ENCODE results near the gene ELOVL5. TPM values are rescaled to one million over a fixed set of nuclear protein-coding genes. Genes with fewer than 3 reads are reported as not detected.
"Not testable (repeated sequence)": the region's sequence is repeated elsewhere in the genome, so short reads cannot be mapped to it uniquely, and the experiment has no call there.

The ELOVL5 gene
- total and polyA plus RNA-seq, 12 donors, result 31.4 to 1,320 (median 161) TPM

DNA sequence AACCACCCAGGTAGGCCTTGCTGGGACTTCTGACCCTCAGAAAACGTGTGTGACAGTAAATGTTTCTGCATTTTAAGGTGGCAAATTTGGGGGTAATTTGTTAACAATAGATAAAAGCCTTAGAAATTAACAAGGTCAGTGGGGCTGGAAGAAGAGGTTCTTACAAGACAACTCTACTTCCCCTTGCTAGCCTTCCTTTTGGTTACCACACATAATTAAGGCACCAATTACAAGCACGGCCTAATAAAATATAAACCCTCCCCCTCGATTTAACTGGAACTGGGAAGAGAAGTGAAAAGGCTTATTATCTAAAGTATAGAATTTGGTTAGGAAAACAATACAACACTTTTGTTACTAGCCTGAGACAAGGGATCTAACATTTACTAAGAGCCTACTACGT lies 38.8 kb downstream of the ELOVL5 start:
- Histone ChIP-seq H3K9me3 (replicated peaks in 1 of 3) (no peaks in the 10 kb centered on the region), H3K27me3 (no peaks in the 10 kb centered on the region), H3K4me1 (replicated peaks in 1 of 2) (peaks cover 40 to 41% of the 10 kb centered on the region in 2 donors), H3K36me3 (replicated peaks in 1 of 2) (no peaks in the 10 kb centered on the region), H3K4me3 (no peak overlapping the region), H3K27ac (peak overlapping the region in 2 of 5 donors; percentile 11 to 49)
- TF ChIP-seq POLR2A (IDR thresholded peaks at IDR 0.05), result no peak
- TF ChIP-seq, protein P1, sequence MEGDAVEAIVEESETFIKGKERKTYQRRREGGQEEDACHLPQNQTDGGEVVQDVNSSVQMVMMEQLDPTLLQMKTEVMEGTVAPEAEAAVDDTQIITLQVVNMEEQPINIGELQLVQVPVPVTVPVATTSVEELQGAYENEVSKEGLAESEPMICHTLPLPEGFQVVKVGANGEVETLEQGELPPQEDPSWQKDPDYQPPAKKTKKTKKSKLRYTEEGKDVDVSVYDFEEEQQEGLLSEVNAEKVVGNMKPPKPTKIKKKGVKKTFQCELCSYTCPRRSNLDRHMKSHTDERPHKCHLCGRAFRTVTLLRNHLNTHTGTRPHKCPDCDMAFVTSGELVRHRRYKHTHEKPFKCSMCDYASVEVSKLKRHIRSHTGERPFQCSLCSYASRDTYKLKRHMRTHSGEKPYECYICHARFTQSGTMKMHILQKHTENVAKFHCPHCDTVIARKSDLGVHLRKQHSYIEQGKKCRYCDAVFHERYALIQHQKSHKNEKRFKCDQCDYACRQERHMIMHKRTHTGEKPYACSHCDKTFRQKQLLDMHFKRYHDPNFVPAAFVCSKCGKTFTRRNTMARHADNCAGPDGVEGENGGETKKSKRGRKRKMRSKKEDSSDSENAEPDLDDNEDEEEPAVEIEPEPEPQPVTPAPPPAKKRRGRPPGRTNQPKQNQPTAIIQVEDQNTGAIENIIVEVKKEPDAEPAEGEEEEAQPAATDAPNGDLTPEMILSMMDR (IDR thresholded peaks at IDR 0.05), result no peak
- no peak for DNase-seq
- intact Hi-C loops (cut with DNase I), result no loop called here
- 73 to 89% (median 77%) methylated on average over 4 of the region's 4 CpGs for WGBS, 4 donors

DNA sequence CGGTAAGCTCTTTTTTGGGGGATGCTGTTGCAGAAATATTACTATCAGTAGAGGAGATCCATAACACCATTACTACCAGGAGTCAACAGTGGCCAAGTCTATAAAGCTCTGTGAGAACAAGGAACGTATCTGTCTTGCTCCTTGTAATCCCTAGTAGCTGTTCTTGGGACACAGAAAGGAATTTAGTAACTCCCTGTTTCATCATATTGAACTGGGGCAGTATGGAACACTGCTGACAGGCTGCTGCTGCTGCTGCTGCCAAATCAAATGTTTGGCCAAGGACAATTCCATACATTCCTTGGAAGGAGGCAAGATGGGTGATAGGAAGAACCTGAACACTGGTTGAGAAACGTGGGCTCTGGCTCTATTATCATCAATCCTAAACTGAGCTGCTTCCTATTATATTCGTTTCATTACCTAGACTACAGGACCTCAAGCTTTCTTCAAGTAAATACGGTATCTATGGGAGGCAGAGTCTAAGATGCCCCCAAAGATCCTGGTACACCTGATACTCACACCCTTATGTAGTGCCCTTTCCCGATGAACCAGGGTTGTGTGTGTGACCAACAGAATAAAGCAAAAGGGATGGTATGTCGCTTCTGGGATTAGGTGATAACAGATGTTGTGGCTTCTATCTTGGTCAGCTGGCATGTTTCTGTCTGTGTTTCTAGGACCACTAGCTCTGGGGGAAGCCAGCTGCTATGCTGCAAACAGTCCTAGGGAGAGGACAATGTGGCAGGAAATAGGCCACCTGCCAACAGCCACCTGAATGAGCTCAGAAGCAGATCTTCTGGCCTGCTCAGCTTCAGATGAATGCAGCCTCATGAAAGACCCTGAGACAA lies 39.5 kb downstream of the ELOVL5 start:
- 56 to 69% (median 66%) methylated on average over 7 of the region's 7 CpGs for WGBS, 4 donors
- DNase-seq, result peak in 1 of 7 donors; percentile 31
- TF ChIP-seq POLR2A (IDR thresholded peaks at IDR 0.05), result no peak
- TF ChIP-seq, protein P1 (IDR thresholded peaks at IDR 0.05), result no peak
- no peak overlapping the region for H3K4me3 ChIP-seq
- intact Hi-C loops (cut with DNase I), result no loop called here
- H3K4me1 ChIP-seq (replicated peaks in 1 of 2), result peaks cover 35 to 38% of the 10 kb centered on the region in 2 donors
- H3K27ac ChIP-seq, result peak overlapping the region in 2 of 5 donors; percentile 11 to 49
- H3K9me3 ChIP-seq (replicated peaks in 1 of 3), result no peaks in the 10 kb centered on the region
- H3K36me3 ChIP-seq (replicated peaks in 1 of 2), result no peaks in the 10 kb centered on the region
- no peaks in the 10 kb centered on the region for H3K27me3 ChIP-seq

DNA sequence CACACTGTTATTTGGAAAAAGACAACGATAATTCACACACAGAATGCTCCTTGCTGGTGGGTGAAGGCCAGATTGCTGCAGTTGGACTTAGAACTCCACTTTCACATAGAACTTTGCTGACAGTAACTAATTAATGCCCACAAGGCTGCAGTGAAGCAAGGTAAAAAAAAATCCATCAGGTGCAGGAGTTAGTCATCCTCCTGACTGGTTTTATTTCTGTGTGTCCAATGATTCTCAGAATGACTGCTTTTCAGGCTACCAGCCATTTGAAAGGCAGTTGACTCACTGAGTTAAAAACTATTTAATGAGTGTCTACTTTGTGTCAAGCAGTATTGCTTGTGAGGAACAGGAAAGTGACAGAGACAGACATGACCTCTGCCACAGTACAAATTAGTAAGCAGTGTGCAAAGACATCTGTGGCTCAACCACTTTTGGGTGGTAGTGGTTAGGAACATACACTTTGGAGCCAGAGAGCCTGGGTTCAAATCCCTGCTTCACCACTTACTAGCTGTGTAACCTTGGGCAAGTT lies 41.9 kb downstream of the ELOVL5 start:
- peak overlapping the region in 4 of 5 donors; percentile 17 to 73 (median 64) for H3K27ac ChIP-seq
- WGBS, 4 donors, result 35 to 52% (median 43%) methylated on average over 1 of the region's 1 CpG
- H3K4me1 ChIP-seq (replicated peaks in 1 of 2), result peaks cover 50 to 53% of the 10 kb centered on the region in 2 donors
- H3K9me3 ChIP-seq (replicated peaks in 1 of 3), result no peaks in the 10 kb centered on the region
- H3K27me3 ChIP-seq, result no peaks in the 10 kb centered on the region
- intact Hi-C loops (cut with DNase I), result no loop called here
- peak in 2 of 7 donors; percentile 31 to 36 for DNase-seq
- TF ChIP-seq POLR2A (IDR thresholded peaks at IDR 0.05), result peak in 1 of 2 donors; percentile 5
- TF ChIP-seq, protein P1 (IDR thresholded peaks at IDR 0.05), result no peak
- no peaks in the 10 kb centered on the region for H3K36me3 ChIP-seq (replicated peaks in 1 of 2)
- no peak overlapping the region for H3K4me3 ChIP-seq

DNA sequence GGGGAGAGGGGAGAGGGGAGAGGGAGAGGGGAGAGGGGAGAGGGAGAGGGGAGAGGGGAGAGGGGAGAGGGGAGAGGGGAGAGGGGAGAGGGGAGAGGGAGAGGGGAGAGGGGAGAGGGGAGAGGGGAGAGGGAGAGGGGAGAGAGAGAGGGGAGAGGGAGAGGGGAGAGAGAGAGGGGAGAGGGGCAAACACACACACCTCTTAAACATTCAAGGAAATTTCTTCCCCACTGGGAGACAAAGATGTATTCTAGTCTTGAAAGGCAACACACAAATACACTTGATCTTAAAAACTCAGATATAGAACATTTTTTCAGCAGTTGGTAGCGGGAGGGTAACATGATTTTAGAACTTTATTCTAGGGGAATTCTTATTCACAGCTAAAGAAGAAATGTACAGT lies 42.5 kb downstream of the ELOVL5 start:
- H3K36me3 ChIP-seq (replicated peaks in 1 of 2); intact Hi-C loops (cut with DNase I): not testable (repeated sequence)
- 87 to 95% (median 92%) methylated on average over 1 of the region's 1 CpG for WGBS, 4 donors

DNA sequence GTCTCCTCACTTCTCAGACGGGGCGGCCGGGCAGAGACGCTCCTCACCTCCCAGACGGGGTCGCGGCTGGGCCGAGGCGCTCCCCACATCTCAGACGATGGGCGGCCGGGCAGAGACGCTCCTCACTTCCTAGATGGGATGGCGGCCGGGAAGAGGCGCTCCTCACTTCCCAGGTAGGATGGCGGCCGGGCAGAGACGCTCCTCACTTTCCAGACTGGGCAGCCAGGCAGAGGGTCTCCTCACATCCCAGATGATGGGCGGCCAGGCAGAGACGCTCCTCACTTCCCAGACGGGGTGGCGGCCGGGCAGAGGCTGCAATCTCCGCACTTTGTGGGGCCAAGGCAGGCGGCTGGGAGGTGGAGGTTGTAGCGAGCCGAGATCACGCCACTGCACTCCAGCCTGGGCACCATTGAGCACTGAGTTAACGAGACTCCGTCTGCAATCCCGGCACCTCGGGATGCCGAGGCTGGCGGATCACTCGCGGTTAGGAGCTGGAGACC lies 43.2 kb downstream of the ELOVL5 start:
- WGBS, 4 donors, result 80 to 100% (median 98%) methylated on average over 5 to 37 of the region's 37 CpGs
- H3K27ac ChIP-seq; intact Hi-C loops (cut with DNase I); DNase-seq; H3K4me3 ChIP-seq; H3K27me3 ChIP-seq; H3K36me3 ChIP-seq (replicated peaks in 1 of 2); H3K9me3 ChIP-seq (replicated peaks in 1 of 3): not testable (repeated sequence)
- peaks cover 63 to 66% of the 10 kb centered on the region in 2 donors for H3K4me1 ChIP-seq (replicated peaks in 1 of 2)

More for the DNA sequence above, 42.5 kb downstream of the ELOVL5 start:
- H3K4me3 ChIP-seq; H3K9me3 ChIP-seq (replicated peaks in 1 of 3); H3K27me3 ChIP-seq; DNase-seq: not testable (repeated sequence)
- Histone ChIP-seq H3K27ac (peak overlapping the region in 4 of 5 donors; percentile 17 to 73 (median 52)), H3K4me1 (replicated peaks in 1 of 2) (peaks cover 57 to 59% of the 10 kb centered on the region in 2 donors)

DNA sequence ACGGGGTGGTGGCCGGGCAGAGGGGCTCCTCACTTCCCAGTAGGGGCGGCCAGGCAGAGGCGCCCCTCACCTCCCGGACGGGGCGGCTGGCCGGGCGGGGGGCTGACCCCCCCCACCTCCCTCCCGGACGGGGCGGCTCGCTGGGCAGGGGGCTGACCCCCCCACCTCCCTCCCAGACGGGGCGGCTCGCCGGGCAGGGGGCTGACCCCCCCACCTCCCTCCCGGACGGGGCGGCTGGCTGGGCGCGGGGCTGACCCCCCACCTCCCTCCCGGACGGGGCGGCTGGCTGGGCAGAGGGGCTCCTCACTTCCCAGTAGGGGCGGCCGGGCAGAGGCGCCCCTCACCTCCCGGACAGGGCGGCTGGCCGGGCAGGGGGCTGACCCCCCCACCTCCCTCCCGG lies 43.8 kb downstream of the ELOVL5 start:
- H3K36me3 ChIP-seq (replicated peaks in 1 of 2); intact Hi-C loops (cut with DNase I); H3K27me3 ChIP-seq; H3K9me3 ChIP-seq (replicated peaks in 1 of 3); H3K4me3 ChIP-seq; DNase-seq; H3K27ac ChIP-seq: not testable (repeated sequence)
- peaks cover 70 to 71% of the 10 kb centered on the region in 2 donors for H3K4me1 ChIP-seq (replicated peaks in 1 of 2)
- 94 to 95% methylated on average over 8 to 25 of the region's 32 CpGs; no CpG with 5 or more reads in 2 of the 4 donors for WGBS, 4 donors

Measured in adrenal gland (tissue), 12 donors.